GM19324 (cell line): ENCODE data around the gene MAP3K14.

Experiments
- ATAC-seq: cut with Tn5 transposase; IDR thresholded peaks from one replicate; pipeline ENCODE4 v1.9.1; 2021; ENCODE audit warnings: mild to moderate bottlenecking, moderate library complexity; ENCODE audit not compliant: unreplicated experiment, low FRiP score

Gene MAP3K14

GRCh38 chr17:45227926-45228762 is 88.7 kb downstream of the MAP3K14 start:
- ATAC-seq, result no peak

GRCh38 chr17:45227101-45227925 is 89.5 kb downstream of the MAP3K14 start:
- no peak for ATAC-seq

- ATAC-seq, result no peak
These were observed 90.2 kb downstream of the MAP3K14 start for GRCh38 chr17:45226576-45226975.

GRCh38 chr17:45225964-45226530 is 90.8 kb downstream of the MAP3K14 start:
- peak; percentile 41 for ATAC-seq

GRCh38 chr17:45225051-45225700 is 91.6 kb downstream of the MAP3K14 start:
- no peak for ATAC-seq

GRCh38 chr17:45224671-45225050 is 92.2 kb downstream of the MAP3K14 start:
- ATAC-seq, result no peak

- no peak for ATAC-seq
These were observed 93.0 kb downstream of the MAP3K14 start for GRCh38 chr17:45223539-45224528.

- ATAC-seq, result no peak
These were observed 93.8 kb downstream of the MAP3K14 start for GRCh38 chr17:45222996-45223538.

GRCh38 chr17:45222289-45222995 is 94.4 kb downstream of the MAP3K14 start:
- ATAC-seq, result no peak

GRCh38 chr17:45222014-45222288 is 94.9 kb downstream of the MAP3K14 start:
- no peak for ATAC-seq

GRCh38 chr17:45221081-45222013 is 95.5 kb downstream of the MAP3K14 start, which contains the start of gene FMNL1:
FMNL1 (plus strand) TSS chr17:45221885; CDS start chr17:45222125, 240 bp downstream.
- no peak for ATAC-seq

- ATAC-seq, result no peak
These were observed 96.7 kb downstream of the MAP3K14 start for GRCh38 chr17:45220079-45220478.

GRCh38 chr17:45218895-45219661 is 97.7 kb downstream of the MAP3K14 start:
- no peak for ATAC-seq
